ENCODE results near the gene TMEM217.
A peak's percentile ranks its signal among the peaks of the same experiment; 100 is the strongest.
"Not testable (repeated sequence)": the region's sequence is repeated elsewhere in the genome, so short reads cannot be mapped to it uniquely, and the experiment has no call there.

TMEM217 gene

DNA sequence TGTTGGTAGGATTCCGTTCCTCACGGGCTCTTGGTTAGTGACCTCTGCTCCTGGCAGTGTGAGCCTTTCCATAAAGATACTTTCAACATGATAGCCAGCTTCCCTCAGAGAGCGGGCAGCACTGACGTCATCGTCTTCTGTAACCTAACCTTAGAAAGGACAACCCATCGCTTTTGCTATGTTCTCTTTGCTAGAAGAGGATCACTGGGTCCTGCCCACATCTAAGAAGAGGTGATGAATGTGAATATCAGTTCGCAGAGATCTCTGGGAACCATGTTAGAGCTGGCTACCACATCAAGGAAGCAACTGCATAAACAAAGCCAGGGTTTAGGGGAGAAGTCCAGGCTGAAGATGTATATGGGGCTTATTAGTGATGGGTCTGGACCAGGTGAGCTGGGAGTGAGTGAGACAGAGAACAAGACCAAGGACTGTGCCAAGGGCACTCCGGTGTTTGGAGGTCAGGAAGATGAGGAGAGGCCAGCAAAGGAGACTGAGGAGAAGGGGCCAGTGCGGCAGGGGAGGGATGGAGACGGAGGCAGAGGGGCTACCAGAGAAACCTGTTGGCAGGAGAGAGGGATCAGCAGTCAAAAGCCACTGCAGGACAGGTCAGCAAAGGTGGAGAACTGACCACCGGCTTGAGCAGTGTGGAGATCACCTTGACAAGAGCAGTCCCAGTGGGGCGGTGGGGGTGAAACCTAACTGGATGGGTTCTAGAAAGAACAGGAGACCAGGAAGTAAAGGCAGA is 48.3 kb downstream of the TMEM217 start:
- DNase-seq = no peak

DNA sequence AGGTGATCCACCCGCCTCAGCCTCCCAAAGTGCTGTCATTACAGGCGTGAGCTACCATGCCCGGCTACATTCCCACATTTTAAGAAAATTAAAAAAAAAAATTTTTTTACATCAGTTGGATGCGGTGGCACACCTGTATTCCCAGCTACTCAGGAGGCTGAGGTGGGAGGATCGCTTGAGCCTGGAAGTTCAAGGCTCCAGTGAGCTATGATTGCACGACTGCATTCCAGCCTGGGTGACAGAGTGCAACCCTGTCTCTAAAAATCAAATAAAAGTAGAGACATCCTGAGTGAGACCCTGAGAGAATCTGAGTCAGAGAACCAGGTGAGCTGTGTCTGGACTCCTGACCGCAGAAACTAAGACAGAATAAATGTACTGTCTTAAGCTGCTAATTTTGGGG is 49.2 kb downstream of the TMEM217 start:
- DNase-seq = no peak

DNA sequence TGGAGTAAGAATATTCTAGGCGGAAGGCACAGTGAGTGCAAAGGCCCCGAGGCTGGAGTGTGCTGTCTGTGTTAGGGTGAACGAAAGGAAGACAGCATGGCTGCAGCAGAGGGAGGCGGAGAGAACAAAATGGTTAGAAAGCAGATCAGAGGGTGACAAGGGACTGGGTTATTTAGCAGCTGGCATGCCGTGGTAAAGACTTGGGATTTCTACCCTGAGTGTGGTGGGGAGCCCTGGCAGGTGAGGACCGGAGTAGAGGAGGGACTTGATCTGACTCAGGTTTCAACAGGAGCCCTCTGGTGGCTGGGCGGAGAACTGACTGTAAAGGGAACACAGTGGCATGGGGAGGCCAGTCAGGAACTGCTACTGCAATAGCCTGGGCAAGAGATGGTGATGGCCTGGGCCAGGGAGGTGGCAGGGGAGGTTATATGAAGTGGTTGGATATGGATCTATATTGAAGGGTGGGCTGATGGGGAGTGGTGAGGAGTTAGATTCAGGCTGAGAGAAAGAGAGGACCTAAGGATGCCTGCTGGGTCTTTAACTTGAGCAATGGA is 50.0 kb downstream of the TMEM217 start:
- DNase-seq = peak; percentile 28

DNA sequence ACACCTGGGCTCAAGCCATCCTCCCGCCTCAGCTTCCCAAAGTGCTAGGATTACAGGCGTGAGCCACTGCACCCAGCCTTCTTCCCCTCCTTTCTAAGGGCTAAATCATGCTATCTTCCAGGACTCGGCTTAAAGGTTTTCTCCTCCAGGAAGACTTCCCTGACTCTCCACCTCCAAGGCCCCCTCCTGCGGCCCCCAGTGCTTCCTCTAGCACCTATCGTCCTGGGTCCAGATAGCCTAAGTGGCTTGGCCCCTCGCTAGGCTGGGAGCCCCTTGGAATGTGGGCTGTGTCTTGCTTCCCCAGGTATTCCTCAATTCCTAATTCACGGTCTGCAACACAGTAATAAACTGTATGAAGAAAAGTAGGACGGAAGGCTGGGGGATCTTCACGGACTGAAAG is 51.3 kb downstream of the TMEM217 start:
- no peak for DNase-seq

DNA sequence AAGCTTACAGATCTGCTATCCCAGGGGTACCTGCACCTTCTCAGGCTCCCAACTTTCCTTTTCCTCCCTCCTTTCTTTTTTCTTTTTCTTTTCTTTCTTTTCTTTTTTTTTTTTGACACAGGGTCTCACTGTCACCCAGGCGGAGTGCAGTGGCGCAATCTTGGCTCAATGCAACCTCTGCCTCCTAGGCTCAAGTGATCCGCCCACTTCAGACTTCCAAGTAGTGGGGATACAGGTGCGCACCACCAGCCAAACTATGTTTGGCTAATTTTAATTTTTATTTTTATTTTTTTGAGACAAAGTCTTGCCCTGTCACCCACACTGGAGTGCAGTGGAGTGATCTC is 52.0 kb downstream of the TMEM217 start:
- no peak for DNase-seq

DNA sequence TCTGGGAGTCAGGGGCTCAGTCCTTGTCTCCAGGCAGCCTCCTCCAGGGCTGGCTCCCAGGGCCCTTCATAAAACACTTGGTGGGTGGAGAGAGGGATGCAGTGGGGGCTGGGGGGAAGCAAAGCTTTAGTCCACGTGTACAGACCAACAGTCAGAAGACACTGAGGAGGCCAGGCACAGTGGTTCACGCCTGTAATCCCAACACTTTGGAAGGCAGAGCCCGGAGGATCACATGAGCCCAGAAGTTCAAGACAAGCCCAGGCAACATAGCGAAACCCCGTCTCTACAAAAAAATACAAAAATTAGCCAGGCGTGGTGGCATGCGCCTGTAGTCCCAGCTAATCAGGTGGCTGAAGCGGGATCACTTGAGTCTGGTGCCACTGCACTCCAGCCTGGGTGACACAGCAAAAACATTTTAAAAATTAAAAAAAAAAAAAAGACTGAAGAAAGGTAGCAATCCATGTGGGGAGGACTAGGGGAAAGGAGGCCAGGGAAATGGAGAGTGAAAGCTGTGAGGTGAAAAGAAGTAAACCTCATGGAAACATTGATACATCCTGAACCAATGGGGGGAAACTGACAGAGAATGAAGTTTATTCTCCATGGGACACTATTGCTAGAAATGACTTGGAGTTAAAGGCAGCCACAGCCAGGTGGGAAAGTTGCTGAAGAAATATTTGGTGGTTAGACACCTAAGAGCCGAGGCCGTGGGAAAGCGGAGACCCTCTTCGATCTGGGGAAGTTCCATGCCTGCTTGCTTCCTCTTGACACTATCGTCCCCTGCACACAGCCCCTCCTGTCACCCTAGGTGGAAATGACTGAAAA is 52.6 kb downstream of the TMEM217 start:
- DNase-seq = no peak

DNA sequence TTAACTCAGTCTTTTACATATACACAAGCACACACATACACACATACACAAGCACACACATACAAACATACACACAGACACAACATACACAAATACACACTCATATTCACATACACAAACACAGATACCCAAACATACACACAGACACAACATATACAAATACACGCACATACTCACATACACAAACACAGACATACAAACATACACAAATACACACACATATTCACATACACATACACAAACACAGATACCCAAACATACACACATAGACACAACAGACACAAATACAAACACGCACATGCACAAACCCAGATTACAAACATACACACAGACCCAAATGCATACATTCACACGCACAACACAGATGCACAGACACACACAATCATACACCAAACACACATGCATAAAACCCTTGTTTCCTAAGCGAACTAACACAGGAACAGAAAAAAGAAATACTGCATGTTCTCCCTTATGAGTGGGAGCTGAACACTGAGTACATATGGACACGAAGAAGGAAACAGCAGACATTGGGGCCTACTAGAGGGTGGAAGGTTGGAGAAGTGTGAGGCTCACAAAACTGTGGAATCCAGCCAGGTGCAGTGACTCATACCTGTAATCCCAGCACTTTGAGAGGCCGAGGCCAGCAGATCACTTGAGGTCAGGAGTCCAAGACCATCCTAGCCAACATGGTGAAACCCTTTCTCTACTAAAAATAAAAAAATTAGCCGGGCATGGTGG is 53.8 kb downstream of the TMEM217 start:
- DNase-seq = peak; percentile 37

DNA sequence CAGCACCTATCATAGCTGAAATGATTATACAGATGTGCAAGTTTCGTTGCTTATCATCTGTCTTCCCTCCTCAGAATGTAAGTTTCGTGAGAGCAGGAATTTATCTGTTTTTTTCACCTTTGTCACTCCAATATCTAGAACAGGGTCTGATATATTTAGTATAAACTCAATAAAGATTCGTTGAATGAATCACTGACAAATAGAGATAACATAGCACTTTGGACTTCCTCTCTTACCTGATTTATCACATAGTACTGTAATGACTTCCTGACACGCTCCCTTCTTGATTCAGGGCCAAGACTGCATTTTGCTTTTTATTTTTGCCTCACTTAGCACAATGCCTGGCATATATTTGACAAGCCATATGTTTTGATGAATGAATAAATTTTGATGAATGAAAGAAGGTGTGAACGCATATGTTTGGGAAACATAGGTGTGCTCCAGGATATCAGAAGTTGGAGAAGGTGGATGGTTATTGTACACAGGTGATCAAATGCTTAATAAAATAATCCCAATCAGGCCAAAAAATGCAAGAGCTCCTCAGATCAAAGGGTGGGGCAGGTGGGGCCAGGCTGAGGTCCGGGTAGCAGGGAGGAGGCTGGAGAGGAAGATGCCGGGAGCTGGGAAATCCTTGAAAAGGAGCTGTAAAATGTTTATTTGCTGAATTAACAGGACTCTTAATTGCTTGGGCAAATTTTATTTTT is 55.0 kb downstream of the TMEM217 start:
- no peak for DNase-seq

DNA sequence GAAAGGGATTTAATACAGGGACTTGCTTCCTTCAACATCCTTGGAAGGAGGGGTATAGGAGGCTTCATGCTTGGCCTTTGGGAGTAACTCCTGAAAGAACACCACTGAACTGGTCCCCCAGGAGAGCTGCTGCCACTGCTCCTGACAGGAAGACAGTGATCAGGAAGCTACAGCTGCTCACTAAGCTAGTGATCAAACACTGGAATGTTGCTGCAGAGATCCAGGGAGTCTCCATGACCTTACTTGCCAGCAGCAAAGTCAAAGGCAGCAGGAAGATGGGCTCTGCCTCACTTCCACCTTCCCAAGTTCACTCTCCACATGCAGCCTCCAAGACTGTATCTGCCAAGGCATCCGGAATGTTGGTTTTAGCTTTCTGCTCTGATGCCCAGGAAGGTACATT is 56.2 kb downstream of the TMEM217 start:
- no peak for DNase-seq

DNA sequence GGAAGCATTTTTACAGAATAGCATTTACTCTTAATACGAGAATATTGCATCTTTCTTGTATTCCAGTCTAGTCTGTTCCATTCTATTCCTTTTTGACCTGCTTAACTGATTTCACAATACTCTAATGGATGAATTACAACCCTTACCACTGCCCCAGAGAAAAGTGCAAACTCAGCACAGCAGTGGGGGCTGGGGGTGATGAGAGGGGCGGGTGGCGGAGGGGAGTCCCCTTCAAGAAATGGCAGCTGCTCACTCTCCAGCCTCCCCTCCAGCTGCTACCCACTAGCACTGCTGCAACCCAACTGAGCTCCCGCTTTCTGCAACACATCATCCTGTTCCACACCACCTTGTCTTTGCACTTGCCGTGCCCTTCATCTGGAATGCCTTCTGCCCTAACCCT is 57.9 kb downstream of the TMEM217 start:
- DNase-seq = no peak

DNA sequence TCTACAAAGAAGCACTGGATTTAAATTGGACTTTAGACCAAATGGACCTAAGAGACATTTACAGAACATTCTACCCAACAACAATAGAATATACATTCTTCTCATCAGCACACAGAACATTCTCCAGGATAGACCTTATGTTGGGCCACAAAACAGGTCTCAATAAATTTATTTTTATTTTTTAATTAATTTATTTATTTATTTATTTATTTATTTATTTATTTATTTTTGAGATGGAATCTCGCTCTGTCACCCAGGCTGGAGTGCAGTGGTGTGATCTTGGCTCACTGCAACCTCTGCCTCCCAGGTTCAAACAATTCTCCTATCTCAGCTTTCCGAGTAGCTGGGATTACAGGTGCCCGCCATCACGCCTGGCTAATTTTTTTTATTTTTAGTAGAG is 61.5 kb downstream of the TMEM217 start:
- not testable (repeated sequence) for DNase-seq

DNA sequence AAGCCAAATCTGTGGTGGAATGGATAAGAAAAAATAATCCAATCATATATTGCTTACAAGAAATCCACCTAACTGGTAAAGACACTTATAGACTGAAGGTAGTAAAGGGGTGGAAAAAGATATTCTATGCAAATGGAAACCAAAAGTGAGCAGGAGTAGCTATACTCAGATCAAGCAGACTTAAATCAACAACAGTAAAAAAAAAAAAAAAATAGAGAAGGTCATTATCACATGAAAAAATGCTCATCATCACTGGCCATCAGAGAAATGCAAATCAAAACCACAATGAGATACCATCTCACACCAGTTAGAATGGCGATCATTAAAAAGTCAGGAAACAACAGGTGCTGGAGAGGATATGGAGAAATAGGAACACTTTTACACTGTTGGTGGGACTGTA is 63.1 kb downstream of the TMEM217 start:
- not testable (repeated sequence) for DNase-seq

DNA sequence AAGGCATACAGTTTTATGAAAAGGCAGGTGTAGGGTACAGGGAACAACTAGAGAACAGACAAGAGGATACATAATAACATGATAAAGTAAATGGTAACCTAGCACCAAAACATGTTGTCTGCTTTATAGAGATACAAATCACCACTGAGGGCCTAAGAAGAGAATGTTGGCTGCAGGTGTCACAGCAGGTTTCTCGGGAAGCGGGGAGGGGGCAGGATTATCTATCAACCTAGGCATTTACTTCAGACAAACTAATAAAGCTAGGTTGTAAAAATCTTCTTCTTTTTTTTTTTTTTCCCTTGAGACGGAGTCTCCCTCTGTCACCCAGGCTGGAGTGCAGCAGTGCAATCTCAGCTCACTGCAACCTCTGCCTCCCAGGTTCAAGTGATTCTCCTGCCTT is 65.3 kb downstream of the TMEM217 start:
- DNase-seq = no peak

DNA sequence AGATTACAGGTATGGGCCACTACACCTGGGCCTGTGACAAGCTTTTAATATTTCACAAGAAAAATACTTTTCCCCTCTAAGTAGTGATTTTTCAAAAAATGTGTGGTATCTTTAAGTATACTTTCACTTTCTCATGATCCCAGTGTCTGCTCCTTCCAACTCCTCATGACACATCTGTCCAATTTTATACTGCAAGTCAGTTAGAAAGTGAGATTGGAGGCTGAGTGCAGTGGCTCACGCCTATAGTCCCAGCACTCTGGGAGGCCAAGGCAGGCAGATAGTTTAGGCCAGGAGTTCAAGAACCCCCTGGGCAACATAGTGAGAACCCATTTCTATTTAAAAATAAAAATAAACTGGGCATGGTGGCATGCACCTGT is 67.8 kb downstream of the TMEM217 start:
- no peak for DNase-seq

DNA sequence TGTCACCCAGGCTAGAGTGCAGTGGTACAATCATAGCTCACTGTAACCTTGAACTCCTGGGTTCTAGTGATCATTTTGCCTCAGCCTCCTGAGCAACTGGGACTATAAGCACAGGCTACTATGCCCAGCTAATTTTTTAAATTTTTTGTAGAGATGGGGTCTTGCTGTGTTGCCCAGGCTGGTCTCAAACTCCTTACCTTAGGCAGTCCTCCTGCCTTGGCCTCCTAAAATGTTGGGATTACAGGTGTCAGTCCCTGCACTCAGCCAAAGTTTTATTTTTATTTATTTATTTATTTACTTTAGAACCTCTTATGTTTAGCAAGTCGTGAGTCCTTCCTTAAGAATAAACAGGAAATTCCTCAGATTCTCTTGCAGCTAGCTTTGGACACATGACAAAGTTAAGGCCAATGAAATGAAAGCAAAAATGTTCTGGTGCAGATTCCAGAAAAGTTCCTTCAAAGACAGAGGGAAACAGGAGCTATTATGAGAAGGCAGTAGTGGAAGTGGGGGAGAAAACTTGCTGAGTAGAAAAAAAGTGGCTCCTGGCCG is 68.9 kb downstream of the TMEM217 start:
- DNase-seq = no peak

DNA sequence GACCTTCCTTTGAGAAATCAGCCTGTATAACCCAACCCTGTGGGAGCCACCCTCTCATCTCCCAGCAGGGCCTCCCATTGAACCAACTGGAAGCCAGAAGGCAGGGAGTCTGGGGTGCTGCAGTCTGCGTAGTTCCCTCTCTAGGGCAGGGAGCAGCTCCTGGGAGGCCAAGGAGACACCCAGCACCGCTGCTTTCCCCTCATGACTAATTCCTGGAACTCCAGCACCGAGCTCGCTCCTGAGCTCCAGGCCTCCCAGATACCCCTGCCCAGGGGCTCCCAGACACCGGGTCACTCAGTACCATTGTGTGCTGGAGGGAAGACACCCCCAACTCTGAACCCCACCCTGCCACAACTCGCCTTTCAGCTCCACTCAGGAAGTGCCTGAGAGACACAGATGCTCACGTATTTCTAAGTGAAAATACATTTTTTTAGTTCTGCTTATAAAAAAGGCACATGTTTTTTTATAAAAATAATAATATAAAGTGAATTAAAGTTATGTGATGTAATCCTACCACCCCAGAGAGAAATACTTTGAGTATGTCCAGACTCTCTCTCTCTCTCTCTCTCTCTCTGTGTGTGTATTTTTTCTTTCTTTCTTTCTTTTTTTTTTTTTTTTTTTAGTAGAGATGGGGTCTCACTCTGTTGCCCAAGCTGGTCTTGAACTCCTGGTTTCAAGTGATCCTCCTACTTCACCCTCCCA is 70.5 kb downstream of the TMEM217 start:
- no peak for DNase-seq

DNA sequence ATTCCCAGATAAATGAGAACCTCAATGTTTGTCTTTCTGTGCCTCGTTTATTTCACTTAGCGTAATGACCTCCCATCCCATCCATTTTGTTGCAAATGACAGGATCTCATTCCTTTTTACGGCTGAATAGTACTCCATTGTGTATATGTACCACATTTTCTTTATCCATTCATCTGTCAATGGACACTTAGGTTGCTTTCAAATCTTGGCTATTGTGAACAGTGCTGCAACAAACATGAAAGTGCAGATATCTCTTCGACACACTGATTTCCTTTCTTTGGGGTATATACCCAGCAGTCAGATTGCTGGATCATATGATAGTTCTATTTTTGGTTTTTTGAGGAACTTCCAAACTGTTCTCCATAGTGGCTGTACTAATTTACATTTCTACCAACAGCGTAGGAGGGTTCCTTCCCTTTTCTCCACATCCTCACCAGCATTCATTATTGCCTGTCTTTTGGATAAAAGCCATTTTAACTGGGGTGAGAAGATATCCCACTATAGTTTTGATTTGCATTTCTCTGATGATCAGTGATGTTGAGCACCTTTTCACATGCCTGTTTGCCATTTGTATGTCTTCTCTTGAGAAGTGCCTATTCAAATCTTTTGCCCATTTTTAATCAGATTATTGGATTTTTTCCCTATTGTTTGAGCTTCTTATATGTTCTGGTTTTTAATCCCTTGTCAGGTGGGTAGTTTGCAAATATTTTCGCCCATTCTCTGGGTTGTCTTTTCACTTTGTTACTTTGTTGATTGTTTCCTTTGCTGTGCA is 71.8 kb downstream of the TMEM217 start:
- DNase-seq = not testable (repeated sequence)

DNA sequence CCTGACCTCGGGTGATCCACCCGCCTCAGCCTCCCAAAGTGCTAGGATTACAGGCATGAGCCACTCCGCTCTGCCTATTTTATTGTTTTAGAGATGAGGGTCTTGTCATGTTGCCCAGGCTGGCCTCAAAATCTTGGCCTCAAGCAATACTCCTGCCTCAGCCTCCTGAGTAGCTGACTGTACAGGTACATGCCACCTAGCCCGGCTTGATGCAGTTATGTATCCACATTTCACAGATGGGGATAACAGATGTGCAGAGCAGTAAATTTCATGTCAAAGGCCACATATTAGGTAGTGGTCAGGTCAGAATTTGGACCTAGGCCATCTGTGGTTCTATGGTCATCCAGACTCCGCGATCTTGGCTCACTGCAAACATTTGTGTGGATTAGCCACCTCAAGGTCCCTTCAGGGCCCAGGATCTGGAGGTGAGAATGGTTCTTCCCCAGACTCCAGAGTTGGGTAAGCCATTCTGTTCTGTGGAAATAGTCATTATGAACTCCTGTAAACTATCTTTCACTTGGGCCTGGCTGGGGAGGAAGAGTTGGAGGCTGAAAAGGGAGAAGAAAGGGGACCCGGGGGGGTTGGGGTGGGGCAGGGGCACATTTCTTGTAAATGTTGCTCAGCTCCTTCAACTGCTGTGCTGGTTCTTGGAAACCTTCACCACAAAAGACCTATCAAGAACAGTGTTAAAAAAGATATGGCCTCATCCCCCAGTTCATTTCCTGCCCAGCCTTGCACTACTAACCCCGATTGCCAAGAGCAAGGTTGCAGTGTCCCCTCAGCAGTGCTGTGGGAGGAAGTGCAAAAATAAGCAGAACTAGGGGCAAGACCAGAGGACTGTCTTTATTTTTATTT is 75.0 kb downstream of the TMEM217 start:
- DNase-seq = no peak

DNA sequence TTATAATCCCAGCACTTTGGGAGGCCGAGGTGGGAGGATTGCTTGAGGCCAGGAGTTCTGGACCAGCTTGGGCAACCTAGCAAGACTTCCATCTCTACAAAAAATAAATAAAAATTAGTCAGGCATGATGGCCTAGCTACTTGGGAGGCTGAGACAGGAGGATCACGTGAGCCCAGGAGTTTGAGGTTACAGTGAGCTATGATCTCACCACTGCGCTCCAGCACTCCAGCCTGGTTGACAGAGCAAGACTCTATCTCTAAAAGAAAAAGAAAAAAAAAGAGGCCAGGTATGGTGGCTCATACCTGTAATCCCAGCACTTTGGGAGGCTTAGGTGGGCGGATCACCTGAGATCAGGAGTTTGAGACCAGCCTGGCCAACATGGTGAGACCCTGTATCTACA is 77.3 kb downstream of the TMEM217 start:
- not testable (repeated sequence) for DNase-seq

DNA sequence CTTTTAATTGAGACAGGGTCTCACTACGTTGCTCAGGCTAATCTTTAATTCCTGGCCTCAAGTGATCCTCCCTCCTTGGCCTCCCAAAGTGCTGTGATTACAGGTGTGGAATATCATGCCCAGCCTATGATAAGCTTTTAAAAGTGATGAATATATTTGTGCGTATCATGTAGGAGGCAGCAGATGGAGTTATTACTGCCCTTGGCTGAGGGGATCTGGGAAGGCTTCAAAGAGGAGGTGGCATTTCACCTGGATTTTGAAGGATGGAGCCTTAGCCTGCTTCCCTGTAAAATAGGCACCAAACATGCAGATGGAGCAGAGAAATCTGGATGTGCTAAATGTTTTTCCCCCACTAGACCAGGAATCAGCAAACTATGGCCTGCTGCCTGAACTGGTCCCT is 77.9 kb downstream of the TMEM217 start:
- DNase-seq = no peak
